ENCODE results near the gene APEH. TPM values are rescaled to one million over a fixed set of nuclear protein-coding genes. Genes with fewer than 3 reads are reported as not detected.

The APEH gene
- total and polyA plus RNA-seq, 2 of the 13 experiments (the other 11 are each of a cell fraction or from before 2014, with no cell fraction given), result 116 to 130 TPM

GRCh38 chr3:49674497-49674983 is 389 bp downstream of the APEH start:
- ChIA-PET POLR2A (no interaction called here), CTCF (ENCODE audit: low intra/inter-chr PET ratio, low total read pairs) (no interaction called here)
- peak; percentile 45 for ATAC-seq
- 0% methylated on average over 7 of the region's 34 CpGs for WGBS (ENCODE audit: low lambda C conversion rate)
- Histone ChIP-seq H2AFZ (ENCODE audit: low read length) (no peak overlapping the region), H3K27me3 (ENCODE audit: control insufficient read depth in 1 of 2, insufficient read depth in 2 of 2, low read length in 2 of 2) (no peaks in the 10 kb centered on the region), H3K79me2 (ENCODE audit: insufficient read depth, low read length) (peaks cover 22% of the 10 kb centered on the region), H4K20me1 (ENCODE audit: insufficient read depth, low read length) (no peaks in the 10 kb centered on the region), H3K4me2 (ENCODE audit: low read depth, low read length) (peak overlapping the region; percentile 91), H3K9ac (ENCODE audit: insufficient read depth, low read depth, low read length) (peak overlapping the region; percentile 86), H3K9me3 (ENCODE audit: low read length) (no peaks in the 10 kb centered on the region), H3K4me3 (replicated peaks in 1 of 3; ENCODE audit: insufficient read depth in 1 of 3, low read depth in 2 of 3, low read length in 3 of 3) (peak overlapping the region; percentile 80 to 99 (median 80)), H3K4me1 (ENCODE audit: insufficient read depth, low read length) (peaks cover 57% of the 10 kb centered on the region), H3K36me3 (replicated peaks in 1 of 2; ENCODE audit: control insufficient read depth in 1 of 2, insufficient read depth in 2 of 2, low read length in 2 of 2) (peaks cover 20 to 40% of the 10 kb centered on the region in 2 experiments), H3K27ac (ENCODE audit: extremely low read length, insufficient read depth, low read length) (peak overlapping the region; percentile 85)
- in situ Hi-C loops (cut with HindIII; ENCODE audit: extremely low pct_ligation_motif_present, low pct_unique_long_range_greater_than_20kb), result loop anchor here (5.0 to 10.0 kb wide), 2 partner anchors 110 to 137 kb away; no protein-coding TSS in a partner anchor
- no TSS peak for BruUV-seq (replicated peaks)
- FAIRE-seq, result no peak
- intact Hi-C loops (cut with micrococcal nuclease; ENCODE audit: unreplicated experiment), result loop anchor here (5.0 kb wide), 2 partner anchors 67 to 207 kb away; no protein-coding TSS in a partner anchor
- DNase-seq (ENCODE audit: low spot score), result no peak
- TF ChIP-seq ZNF569 (CRISPR knock-in tag; IDR thresholded peaks at IDR 0.05; ENCODE audit: borderline replicate concordance), result 0 out of 2 replicates have a peak, but pooled peaks have one; percentile 13
- TF ChIP-seq PHF21A (CRISPR knock-in tag; IDR thresholded peaks at IDR 0.05), result peak; percentile 12; the same call in 1 of the 2 replicates
- TF ChIP-seq ZFP62 (CRISPR knock-in tag; IDR thresholded peaks at IDR 0.05), result no peak
- TF ChIP-seq HNRNPLL (IDR thresholded peaks at IDR 0.05; ENCODE audit: low read depth, low read length, poor library complexity, severe bottlenecking), result peak; percentile 9
- TF ChIP-seq RAD21 (CRISPR knock-in tag; IDR thresholded peaks at IDR 0.05), result peak; percentile 47; the same call in 1 of the 2 replicates
- peak; percentile 35 for TF ChIP-seq ZNF18 (CRISPR knock-in tag; IDR thresholded peaks at IDR 0.05; ENCODE audit: insufficient replicate concordance)
- no peak; the same call in 1 of the 2 replicates for TF ChIP-seq ZNF414 (CRISPR knock-in tag; IDR thresholded peaks at IDR 0.05)
- peak; percentile 86; the same call in 1 of the 2 replicates for TF ChIP-seq ZNF737 (CRISPR knock-in tag; IDR thresholded peaks at IDR 0.05; ENCODE audit: borderline replicate concordance)
- no peak for TF ChIP-seq ATRX (CRISPR knock-in tag; IDR thresholded peaks at IDR 0.05; ENCODE audit: borderline replicate concordance)
- TF ChIP-seq AGO1 (IDR thresholded peaks at IDR 0.05; ENCODE audit: low read depth, low read length, poor library complexity, severe bottlenecking), result peak; percentile 18
- peak; percentile 61; the same call in 1 of the 2 replicates for TF ChIP-seq NR0B2 (CRISPR knock-in tag; IDR thresholded peaks at IDR 0.05)
- TF ChIP-seq ZNF160 (CRISPR knock-in tag; IDR thresholded peaks at IDR 0.05), result 0 out of 2 replicates have a peak, but pooled peaks have one; percentile 18
- 0 out of 2 replicates have a peak, but pooled peaks have one; percentile 27 for TF ChIP-seq TGIF2 (CRISPR knock-in tag; IDR thresholded peaks at IDR 0.05)
- TF ChIP-seq YEATS2 (CRISPR knock-in tag; IDR thresholded peaks at IDR 0.05; ENCODE audit: borderline replicate concordance), result peak; percentile 15; the same call in 1 of the 2 replicates
- TF ChIP-seq THAP9 (CRISPR knock-in tag; IDR thresholded peaks at IDR 0.05; ENCODE audit: borderline replicate concordance), result 0 out of 2 replicates have a peak, but pooled peaks have one; percentile 24
- TF ChIP-seq ZNF44 (CRISPR knock-in tag; IDR thresholded peaks at IDR 0.05), result 0 out of 2 replicates have a peak, but pooled peaks have one; percentile 10
- peak; percentile 70; the same call in 1 of the 2 replicates for TF ChIP-seq ZNF431 (CRISPR knock-in tag; IDR thresholded peaks at IDR 0.05; ENCODE audit: borderline replicate concordance, low read depth)
- no peak for TF ChIP-seq CBX1 (IDR thresholded peaks at IDR 0.05; ENCODE audit: low read depth)
